Panc1 (cell line): ENCODE measurements around the gene ANK3.

Experiments
- CTCF ChIP-seq: fragments of 450-650 bp; IDR thresholded peaks from 2 replicates; pipeline ENCODE4 v1.5.1; 2017; ENCODE audit warnings: mild to moderate bottlenecking
- POLR2AphosphoS5 ChIP-seq: IDR thresholded peaks from 2 replicates; pipeline ENCODE4 v1.6.1; 2012; ENCODE audit warnings: mild to moderate bottlenecking, low read depth, low read length, moderate library complexity
- REST ChIP-seq, 2 experiments: IDR thresholded peaks; 2 replicates each; pipeline ENCODE4 v1.6.1; 2011 to 2012; ENCODE audit warnings: low read depth in 2 of 2, control low read depth in 1 of 2, low read length in 1 of 2, mild to moderate bottlenecking in 1 of 2, moderate library complexity in 1 of 2; ENCODE audit not compliant: insufficient read depth in 1 of 2
- SIN3A ChIP-seq: IDR thresholded peaks from 2 replicates; pipeline ENCODE4 v1.6.1; 2012; ENCODE audit warnings: low read depth, mild to moderate bottlenecking, low read length, moderate library complexity, borderline replicate concordance; ENCODE audit not compliant: insufficient read depth

- no peak for TF ChIP-seq CTCF
- TF ChIP-seq POLR2AphosphoS5: no peak
- TF ChIP-seq SIN3A: no peak
- no peak for TF ChIP-seq REST (IDR thresholded peaks at IDR 0.05; ENCODE audit: insufficient read depth in 1 of 2, low read depth in 2 of 2, low read length in 1 of 2)
Measured at GRCh38 chr10:60169111-60169510, 220.6 kb downstream of the ANK3 start.
